DMS53 (cell line): Measurements from ENCODE around the gene B4GALT6.
A peak's percentile ranks its signal among the peaks of the same experiment; 100 is the strongest.

Experiments
- DNase-seq: peaks from one replicate; lab custom pipeline; 2025; lab: John Stamatoyannopoulos, UW

B4GALT6 gene

DNA sequence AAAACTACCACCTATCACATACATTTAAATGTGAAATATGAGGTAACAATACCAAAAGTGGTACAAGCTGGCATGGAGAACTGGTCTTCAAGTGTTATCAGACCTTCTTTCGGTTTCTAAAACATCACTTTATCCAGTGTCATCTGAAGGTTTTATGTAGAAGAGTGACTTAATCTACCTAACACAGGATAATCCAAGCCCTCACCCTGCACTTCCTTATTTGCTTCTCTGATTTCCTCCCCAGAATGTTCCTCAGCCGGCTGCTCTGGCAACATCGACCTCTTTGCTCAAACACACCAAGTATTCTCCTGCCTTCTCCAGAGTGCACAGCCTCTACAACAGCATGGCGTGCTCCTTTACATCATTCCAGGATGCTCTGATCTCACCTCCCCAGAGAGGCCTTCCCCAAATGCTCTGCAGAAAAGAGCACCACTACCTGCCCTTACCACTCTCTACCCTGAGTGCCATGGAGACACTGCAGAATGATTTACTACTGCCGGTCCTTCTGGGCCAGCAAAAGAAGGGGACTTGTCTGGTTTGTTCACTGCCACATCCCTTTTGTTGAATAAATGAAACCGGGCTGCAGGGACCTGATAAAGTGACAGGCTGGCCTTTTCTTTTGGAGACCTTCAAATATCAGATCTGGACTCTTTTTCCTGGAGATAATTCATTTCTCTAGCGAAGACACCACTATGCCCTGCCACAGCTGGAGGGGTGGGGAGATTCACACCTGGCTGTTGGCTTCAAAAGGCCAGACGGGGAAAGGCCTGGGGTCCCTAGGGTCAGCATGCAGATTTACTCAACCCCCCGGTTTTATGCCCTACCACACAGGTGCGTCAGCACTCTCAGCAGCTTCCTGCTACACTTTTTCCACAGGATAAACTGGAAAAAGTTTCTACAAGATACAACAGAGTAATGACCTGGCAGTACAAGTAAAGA is 50.7 kb downstream of the B4GALT6 start:
- DNase-seq: no peak

DNA sequence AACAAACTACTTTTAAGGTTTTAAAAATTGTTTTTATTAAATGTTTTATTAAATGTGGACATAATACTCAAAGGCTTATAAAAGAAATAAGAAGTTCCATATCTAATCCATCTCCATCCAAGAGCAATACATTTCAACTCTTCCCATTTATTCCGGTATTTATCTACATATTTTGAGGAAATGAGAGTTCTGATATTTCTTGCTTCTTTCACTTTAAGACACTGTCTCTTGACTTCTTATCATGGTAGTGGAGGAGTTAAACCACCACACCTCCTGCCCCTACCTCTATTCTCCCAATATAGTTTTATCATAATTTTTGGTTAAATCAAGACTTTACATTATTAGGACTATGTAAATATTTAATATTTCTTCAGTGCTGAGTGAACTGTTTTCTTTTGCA is 52.0 kb downstream of the B4GALT6 start:
- no peak for DNase-seq

DNA sequence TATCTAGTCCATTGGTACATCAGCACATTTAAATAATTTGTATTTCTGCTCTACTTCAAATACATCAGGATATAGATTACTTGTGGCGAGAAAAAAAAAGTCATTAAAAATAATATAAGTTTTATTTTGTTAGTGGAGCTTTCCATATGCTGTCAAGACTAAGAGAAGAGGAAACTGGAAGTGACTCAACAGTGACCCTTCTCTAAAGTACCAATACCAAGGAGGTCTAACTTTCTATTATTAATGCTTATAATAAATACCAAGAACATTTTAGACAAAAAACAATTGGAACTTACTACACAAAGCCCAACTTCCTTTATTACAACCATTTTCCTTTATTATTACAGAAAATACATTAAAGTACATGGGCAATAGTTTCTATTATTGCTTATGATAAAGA is 52.9 kb downstream of the B4GALT6 start:
- no peak for DNase-seq

DNA sequence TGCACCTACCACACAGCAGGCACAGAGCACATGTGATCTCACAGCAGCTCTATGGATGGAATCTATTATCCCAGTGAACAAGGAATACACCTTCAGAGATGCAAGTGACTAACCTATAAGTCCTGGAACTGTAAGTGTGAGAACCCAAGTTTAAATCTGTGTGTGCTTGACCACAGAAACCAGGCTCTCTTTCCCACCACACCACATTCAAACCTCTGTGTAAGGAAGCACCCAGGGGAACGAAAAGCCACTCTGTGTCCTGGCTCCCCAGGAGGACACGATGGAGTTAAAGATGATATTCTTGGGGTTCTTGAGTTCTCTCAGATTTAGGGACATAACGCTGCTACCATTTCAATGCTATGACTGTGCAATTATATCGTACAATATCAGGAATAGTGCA is 53.8 kb downstream of the B4GALT6 start:
- DNase-seq: no peak

DNA sequence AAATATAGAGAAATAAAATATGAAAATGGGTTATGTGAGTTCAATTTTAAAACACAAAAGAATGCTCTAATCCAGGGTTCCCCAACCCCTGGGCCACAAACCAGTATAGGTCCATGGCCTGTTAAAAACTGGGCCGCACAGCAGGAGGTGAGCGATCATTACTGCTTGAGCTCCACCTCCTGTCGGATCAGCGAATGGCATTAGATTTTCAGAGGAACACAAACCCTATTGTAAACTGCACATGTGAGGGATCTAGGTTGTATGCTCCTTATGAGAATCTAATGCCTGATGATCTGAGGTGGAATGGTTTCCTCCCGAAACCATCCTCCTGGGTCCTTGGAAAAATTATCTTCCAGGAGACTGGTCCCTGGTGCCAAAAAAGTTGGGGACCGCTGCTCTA is 58.0 kb downstream of the B4GALT6 start:
- DNase-seq: peak; percentile 8

- DNase-seq: no peak
These were observed 59.3 kb downstream of the B4GALT6 start for GRCh38 chr18:31624892-31625640.

DNA sequence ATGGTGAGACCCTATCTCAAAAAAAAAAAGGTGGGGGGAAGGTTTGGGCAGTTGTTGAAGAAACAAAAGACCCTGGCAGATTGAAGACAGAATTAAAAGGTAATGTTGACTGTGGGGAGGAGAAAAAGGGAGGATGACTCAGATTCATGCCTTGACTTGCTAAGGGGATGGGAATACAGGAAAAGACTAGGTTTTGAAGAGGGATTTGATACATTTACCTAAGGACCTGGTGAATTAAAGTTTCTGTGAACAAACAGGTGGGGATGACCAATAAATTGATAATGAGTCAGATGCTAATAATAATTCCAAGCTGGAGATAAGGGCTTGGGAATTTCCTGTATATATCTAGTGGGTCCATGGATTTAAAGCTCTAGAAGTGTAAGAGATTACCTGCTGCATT is 65.1 kb downstream of the B4GALT6 start:
- peak; percentile 39 for DNase-seq

GRCh38 chr18:31618801-31619200 is 65.6 kb downstream of the B4GALT6 start:
- DNase-seq: no peak

- no peak for DNase-seq
These were observed 67.2 kb downstream of the B4GALT6 start for GRCh38 chr18:31617031-31617717.

GRCh38 chr18:31616586-31616985 is 67.8 kb downstream of the B4GALT6 start:
- DNase-seq: no peak

DNA sequence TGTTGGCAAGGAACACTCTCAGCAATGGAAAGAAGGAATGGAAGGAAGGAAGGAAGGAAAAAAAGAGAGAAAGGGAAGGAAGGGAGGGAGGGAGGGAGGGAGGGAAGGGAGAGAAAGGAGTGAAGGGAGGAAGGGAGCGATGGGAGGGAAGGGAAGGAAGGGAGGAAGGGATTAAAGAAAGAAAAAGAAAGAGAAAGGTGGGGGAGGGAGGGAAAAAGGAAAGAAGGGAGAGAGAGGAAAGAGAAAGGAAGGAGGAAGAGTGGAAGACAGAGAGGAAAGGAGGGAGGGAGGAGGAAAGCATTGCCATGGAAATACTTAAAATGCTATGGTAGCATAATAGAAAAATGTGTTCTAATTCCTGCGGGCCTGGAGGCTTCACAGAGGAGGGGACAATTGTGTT is 70.3 kb downstream of the B4GALT6 start:
- no peak for DNase-seq

GRCh38 chr18:31612124-31612523 is 72.3 kb downstream of the B4GALT6 start:
- no peak for DNase-seq

DNA sequence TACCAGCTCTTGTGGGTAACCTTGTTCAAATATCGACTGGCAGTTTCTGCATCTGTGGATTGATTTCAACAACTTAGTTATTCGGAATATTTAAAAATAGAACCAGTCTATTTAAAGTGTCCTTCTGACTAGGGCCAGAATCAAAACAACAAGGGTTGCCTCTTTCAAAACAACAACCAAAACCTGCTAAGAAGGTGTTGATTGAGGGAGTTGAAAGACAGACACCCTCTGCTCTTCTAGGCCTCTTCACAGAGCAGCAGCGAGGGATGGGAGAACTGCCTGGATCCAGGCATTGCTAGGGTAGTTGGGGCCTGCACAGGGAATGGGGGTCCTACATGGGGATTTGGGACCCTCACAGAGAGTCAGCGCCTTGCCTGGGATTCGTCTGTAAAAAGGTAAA is 72.9 kb downstream of the B4GALT6 start:
- DNase-seq: no peak

DNA sequence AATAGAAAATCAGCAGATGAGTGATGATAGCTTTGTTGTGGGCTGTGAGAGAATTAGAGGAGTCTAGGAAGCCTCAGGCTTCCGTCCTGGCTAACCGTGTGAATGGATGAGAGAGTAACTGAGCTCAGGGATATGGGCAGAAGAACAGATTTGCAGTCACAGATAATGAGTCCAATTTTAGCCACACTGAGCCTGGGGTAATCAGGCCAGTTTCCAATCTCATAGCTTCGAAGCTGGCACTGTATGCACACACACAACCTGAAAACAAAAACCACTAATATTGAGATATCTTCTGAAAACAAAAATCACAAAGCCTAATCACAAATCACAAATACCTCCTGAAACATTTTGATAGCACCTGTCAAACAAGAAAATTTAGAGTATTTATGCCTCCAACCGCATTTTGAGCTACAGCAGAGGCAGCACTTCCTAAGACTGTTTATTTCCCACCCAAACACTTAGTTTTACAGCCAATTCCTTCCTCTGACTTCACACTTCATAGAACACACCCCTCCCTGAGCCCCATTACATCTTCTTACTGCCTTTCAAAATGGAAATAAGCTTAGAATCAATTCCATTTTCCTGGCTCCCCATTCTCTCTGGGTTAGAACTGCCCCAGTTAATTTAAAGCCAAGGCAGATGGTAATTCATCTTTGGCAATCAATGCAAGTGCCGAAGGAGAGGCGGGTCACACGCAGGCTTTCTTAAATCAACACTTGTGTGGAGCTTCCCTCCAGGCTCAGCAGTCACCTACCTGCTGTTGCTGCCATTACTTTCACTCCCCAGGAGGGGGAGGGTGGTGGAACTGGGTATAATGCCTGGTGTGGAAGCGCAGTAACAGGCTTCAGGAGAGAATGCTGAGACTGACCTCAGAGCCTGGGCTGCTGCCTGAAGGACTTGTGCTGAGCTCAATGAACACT is 73.8 kb downstream of the B4GALT6 start:
- peak; percentile 76 for DNase-seq

DNA sequence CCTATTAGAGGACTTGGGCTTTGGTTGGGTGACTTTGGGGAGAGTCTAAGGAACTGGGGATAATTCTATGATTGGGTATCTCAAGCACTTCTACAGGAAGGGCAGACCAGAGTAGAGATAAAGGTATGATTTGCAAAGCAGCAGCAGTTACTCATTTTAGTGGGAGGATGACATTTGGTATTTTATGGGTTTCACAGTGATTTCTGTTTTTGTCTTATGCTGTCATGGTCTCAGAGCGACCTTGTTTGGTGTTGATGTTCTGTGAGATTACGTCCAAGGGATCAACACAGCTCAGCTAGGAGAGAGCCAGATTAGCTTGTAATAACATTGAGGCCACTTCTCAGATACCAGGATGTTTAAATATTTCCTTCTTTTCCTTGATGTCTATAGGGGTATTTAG is 74.5 kb downstream of the B4GALT6 start:
- DNase-seq: no peak

- no peak for DNase-seq
These were observed 77.0 kb downstream of the B4GALT6 start for GRCh38 chr18:31607384-31607783.

DNA sequence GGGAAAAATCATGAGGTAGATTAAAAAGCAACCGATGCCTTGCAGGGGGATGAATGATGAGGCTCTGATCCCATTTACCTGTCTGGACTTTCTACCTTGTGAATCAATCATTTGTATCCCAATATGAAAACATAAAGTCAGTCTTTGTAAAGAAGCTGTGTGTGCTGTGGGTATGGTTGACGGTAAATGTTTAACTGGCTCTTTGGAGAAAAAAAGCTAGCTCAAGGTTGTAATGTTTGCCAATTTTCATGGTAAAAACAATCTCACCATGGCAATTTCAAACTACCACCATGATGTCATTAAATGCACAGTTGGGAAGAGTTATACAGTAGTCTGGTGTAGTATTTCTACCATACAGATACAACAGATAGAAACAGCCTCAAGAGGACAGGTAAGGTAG is 78.1 kb downstream of the B4GALT6 start:
- DNase-seq: peak; percentile 55

- no peak for DNase-seq
These were observed 81.1 kb downstream of the B4GALT6 start for GRCh38 chr18:31603315-31603714.

DNA sequence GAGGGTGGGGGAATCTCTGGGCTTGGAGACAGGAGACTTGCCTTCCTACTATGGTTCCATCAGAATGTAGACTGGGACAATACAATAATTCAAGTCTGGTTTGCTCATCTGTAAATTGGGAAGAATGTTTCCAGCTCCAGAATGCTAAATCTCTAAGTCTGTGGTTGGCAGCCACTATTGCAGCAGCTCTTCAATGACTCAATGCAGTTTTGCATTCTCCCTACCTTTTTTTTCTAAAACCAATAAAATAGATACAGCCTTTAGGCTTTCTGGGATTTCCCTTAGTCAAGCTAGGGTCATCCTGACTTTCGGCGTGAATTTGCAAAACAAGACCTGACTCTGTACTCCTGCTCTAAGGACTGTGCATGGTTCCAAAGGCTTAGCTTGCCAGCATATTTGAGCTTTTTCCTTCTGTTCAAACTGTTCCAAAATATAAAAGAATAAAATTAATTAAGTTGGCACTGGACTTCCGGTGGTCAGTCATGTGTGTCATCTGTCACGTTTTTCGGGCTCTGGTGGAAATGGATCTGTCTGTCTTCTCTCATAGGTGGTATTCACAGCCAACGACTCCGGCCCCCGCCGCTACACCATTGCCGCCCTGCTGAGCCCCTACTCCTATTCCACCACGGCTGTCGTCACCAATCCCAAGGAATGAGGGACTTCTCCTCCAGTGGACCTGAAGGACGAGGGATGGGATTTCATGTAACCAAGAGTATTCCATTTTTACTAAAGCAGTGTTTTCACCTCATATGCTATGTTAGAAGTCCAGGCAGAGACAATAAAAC is 86.2 kb downstream of the B4GALT6 start:
- DNase-seq: no peak

GRCh38 chr18:31596081-31596872 is 88.1 kb downstream of the B4GALT6 start:
- peak; percentile 73 for DNase-seq
